GM18519 (cell line): ENCODE results near the gene MPP2.
"Not testable (repeated sequence)": the region's sequence is repeated elsewhere in the genome, so short reads cannot be mapped to it uniquely, and the experiment has no call there.

Source experiments
- ATAC-seq: cut with Tn5 transposase; IDR thresholded peaks from one replicate; pipeline ENCODE4 v1.9.1; 2021; ENCODE audit warnings: mild to moderate bottlenecking, moderate library complexity; ENCODE audit not compliant: unreplicated experiment, low FRiP score

The MPP2 gene

GRCh38 chr17:43877451-43878155 is 29.7 kb downstream of the MPP2 start:
- no peak for ATAC-seq

GRCh38 chr17:43877031-43877430 is 30.3 kb downstream of the MPP2 start:
- no peak for ATAC-seq

DNA sequence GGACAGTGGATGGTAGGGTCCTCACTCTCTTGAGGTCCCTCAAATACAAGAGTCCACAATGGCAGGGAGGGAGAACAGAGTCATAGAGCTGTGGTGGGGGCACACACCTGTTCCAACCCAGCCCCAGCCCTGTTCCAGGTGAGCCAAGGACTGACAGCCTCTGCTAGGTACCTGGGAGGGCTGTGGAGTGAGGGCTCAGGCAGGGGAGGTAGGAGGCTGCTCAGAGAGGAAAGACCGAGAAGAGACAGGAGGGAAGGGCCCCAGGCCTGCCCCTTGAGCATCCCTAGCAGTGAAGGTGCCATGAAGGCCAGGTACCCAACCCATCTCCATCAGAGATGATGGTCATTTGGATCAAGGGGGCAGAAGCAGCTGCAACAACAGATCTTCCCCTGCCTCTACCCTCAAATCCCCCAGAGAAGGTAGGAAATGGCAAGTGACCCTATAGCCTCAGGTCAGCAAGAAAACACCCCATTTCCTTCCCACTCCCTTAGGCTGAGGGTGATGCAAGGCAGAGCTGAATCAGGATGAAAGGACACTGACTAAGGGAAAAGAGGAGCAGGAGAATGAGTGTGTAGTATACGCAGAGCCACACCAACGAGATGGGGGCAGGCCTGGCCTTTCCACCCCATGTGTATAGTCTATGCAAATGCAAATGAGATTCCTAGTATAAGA is 31.7 kb downstream of the MPP2 start:
- ATAC-seq = no peak

- no peak for ATAC-seq
Measured at GRCh38 chr17:43874293-43874692, 33.0 kb downstream of the MPP2 start.

DNA sequence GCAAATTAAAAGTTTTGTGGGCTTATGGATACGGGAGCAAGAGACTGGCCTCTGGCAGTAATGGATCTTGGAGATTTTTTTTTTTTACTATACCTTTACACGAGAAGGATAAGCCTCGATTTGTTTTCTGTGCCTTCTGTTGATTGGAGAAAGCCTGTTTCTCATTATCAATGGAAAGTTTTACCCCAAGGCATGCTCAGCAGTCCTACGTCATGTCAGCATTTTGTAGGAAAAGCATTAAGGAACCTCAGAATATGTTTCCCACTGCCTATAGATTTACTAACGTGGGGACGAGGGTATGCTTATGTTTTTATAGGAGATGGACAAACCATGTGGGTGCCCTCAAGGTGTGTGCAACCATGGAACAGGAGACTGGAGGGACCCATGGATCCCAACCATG is 33.5 kb downstream of the MPP2 start:
- no peak for ATAC-seq

- ATAC-seq = no peak
Measured at GRCh38 chr17:43873091-43873490, 34.2 kb downstream of the MPP2 start.

- no peak for ATAC-seq
Measured at GRCh38 chr17:43871946-43872690, 35.2 kb downstream of the MPP2 start.

- ATAC-seq = not testable (repeated sequence)
Measured at GRCh38 chr17:43869031-43869430, 38.3 kb downstream of the MPP2 start.

DNA sequence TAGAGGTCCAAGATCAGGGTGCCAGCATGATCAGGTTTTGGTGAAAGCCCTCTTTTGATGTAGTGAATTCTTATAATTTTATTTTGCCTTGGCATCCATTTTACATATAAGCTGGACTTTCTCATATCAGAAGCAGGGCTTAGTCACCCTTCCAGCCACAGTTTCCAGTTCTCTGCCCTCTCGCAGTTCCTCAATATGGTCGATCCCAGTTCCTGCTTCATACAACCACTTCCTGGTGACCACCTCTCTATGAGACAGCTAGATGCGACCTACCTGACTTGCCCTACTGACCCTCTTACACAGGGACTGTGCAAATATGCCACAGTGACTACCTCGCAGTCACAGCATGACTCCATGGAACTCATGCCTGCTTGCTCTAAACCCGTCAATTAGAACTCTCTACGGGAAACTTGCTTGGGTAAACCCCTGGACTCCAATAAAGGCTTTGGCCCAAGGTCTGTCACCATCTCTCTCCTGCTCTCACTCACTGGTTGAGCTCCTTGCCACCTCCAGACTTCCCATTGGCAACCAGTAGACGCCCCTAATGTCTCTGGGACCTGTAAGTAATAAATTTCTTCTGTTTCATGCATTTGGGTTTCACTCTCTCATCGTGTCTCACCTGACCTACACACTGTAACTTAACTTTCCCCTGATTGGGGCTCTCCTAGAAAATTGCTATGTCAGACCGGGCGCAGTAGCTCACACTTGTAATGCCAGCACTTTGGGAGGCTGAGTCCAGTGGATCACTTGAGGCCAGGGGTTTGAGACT is 38.9 kb downstream of the MPP2 start:
- no peak for ATAC-seq

DNA sequence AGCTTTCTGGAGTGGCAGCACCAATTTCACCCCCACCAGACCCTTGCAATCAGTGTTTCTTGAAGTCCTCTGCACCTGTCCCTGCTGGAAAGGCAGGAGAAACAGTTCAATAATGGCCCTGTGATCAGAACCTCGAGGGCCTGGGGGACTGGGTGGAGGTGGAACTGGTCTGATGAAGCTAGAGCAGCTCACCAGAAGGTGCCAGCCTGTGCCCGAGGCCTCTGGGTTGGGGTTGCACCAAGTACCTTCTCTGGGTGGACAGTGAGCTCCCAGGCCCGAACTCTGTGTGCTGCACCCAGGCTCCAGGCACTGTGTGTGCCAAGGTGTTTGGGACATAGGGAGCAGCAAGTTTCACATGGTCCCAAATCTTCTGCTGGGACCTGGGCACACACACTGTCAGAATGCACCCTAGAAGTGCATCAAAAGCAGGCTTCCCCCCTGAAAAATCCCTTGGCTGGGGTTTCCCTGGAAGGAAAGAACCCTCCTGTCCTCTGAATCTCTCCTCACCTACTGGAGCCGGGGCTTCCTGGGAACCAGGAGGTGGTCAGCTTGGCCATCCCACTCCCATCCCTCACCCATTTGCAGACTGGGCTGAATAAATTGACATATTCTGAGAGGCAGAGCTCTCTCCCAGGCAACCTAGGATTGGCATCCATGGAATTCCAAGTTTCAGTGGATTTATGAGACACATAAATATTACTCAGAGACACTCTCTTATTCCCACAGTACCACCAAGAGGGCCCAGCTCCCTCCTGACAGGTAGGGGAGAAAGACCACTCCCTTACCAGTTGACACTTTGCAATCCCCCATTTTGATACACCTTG is 43.0 kb downstream of the MPP2 start:
- no peak for ATAC-seq

DNA sequence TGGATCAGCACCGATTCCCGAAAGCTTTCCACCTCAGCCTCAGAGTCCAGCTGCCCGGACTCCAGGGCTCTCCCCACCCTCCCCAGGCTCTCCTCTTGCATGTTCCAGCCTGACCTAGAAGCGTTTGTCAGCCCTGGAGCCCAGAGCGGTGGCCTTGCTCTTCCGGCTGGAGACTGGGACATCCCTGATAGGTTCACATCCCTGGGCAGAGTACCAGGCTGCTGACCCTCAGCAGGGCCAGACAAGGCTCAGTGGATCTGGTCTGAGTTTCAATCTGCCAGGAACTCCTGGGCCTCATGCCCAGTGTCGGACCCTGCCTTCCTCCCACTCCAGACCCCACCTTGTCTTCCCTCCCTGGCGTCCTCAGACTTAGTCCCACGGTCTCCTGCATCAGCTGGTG is 45.4 kb downstream of the MPP2 start:
- no peak for ATAC-seq

DNA sequence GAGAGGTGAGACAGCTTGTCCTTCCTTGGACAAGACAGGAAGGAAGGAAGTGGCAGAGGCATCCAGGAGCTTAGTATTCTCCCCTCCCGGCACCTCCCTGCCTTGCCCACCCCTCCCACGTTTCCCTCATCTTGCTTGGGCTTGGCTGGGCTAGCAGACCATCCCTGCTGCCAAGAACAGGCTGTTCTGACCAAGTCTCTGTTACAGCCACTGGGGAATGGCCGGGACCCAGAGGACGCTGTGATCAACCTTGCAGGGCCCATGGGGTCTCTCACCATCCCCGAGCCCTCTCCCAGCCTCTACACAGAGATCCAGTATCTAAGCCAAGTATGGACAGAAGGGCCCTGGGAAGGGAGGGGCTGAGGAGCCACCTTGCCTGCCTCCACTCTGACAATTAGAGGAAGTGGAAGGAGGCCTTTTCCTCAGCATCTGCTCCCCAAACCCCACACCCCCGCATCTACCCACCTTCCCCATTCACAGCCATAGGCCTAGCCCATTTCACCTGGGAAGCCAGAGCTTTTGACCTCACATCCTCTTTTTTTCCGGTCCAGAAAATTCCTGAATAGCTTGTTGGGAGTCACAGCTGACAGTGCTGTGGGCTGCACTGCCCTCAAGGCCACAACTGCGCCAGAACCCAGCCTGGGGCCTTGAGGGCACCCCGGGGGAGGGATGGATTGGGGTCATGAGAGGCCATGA is 46.3 kb downstream of the MPP2 start:
- no peak for ATAC-seq

GRCh38 chr17:43860077-43860725 is 47.1 kb downstream of the MPP2 start:
- ATAC-seq = no peak

DNA sequence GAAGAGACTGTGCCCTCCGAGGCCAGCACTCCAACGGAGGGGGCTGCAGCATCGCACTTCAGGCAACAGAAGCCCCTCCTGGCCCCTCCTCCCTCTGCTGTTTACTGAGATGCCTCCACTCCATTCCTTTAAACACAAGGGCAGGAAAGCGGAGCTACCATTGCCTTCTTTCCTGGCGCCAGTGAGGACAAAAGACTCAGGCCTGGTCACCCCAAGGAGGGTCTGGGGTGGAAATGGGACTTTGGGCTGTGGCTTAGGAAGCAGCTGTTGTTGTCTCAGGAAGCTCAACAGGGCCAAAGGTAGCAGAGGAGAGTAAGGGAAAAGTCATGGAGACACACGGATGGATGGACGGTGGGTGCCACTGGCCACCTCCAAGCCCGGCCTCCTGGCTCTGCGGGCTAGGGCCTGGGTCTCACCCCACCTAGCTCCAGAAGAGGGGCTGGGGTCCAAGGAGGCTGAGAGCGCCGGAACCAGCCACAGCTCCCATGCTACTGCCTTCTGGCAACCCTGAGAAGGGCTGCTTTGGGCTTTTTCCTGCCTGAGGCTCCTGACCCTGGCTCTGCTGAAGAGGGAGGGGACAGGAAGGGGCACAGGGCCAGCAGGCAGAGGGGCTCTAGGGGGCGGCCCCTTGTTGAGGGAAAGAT is 49.3 kb downstream of the MPP2 start:
- ATAC-seq = no peak

DNA sequence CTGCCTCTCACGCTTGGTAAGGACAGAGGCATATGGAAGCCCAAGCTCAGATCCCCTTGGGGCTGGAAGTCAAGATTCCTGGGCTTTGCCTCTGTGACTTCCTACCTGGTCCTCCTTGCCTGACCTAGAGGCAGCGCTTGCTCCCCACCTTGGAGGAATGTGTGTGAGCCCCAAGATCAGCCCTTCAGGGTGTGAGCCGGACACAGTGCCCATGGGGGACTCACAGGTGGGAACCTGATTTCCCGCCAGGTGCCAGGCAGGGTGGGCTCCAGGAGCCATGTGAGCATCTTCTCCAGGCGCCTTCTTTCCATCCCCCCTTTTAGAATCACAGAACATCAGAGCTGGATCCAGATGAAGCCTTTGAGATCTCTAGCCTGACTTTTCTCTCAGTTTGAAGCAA is 50.2 kb downstream of the MPP2 start:
- no peak for ATAC-seq

- ATAC-seq = no peak
Measured at GRCh38 chr17:43856141-43856540, 51.2 kb downstream of the MPP2 start.

DNA sequence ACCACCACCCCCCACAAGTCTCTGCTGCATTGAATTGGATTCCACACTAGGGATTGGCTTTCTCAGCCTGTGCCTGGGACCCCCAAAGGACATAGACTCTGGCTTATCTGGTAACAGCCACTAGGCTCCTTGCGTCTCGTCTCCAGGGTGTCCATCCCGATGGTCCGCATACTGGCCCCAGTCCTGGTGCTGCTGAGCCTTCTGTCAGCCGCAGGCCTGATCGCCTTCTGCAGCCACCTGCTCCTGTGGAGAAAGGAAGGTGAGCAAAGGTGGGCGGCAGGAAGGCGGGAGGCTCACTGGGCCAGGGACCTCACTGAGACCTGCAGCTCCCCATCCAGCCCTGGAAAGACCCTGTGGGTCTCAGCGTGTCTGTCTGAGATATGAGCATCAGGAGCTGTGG is 52.3 kb downstream of the MPP2 start:
- no peak for ATAC-seq

- ATAC-seq = no peak
Measured at GRCh38 chr17:43854498-43854897, 52.8 kb downstream of the MPP2 start.
